ENCODE data around the gene DAAM2.

GRCh38 chr6:39859025-39859424 is 66.8 kb downstream of the DAAM2 start:
- TF ChIP-seq CTCF (IDR thresholded peaks at IDR 0.05) (no peak), POLR2A (IDR thresholded peaks at IDR 0.05) (no peak), POLR2AphosphoS5 (IDR thresholded peaks at IDR 0.05) (no peak)

Data from breast epithelium (tissue), 3 donors.